ENCODE measurements around the gene MEIS2. TPM values are rescaled to one million over a fixed set of nuclear protein-coding genes. Genes with fewer than 3 reads are reported as not detected.

MEIS2 gene
- total RNA-seq, 1 experiment from 2014 or later, result 17.5 TPM

DNA sequence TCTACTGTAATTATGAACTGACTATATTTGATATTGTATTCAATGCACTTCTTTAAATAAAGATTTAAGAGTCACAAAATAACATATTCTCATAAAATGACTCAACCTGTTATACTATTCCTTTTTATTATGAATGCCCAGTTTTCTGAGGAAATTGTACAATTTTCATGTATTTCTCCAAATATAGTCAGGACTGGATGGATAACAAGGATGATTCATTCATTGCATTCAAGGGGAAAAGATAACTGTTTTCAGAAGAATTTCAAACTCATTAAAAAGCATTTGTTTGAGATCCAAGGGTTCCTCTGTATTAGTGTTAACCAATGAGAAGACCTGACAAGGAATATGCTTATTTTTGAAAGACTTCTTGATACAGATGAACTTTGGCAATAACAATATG lies 163.7 kb downstream of the MEIS2 start:
- H3K9me3 ChIP-seq (ENCODE audit: low read length), result no peaks in the 10 kb centered on the region
- H4K20me1 ChIP-seq (ENCODE audit: low read length), result no peaks in the 10 kb centered on the region
- no peaks in the 10 kb centered on the region for H3F3A ChIP-seq (ENCODE audit: low read length, unreplicated experiment)
- DNase-seq, result peak; percentile 15
- BruUV-seq (replicated peaks), result no TSS peak
- no peaks in the 10 kb centered on the region for H3K36me3 ChIP-seq (ENCODE audit: low read depth, low read length)
- no peaks in the 10 kb centered on the region for H3K27me3 ChIP-seq (ENCODE audit: low read length)
- no peaks in the 10 kb centered on the region for H3K79me2 ChIP-seq (ENCODE audit: low read length)
- POLR2A ChIA-PET (ENCODE audit: unreplicated experiment), result no interaction called here
- no peaks in the 10 kb centered on the region for H3K4me1 ChIP-seq (ENCODE audit: insufficient read depth, low read length)
- no peak overlapping the region for H3K27ac ChIP-seq (ENCODE audit: low read length)
- ATAC-seq, result peak; percentile 58
- H2AFZ ChIP-seq (ENCODE audit: low read length), result no peak overlapping the region
- TF ChIP-seq CTCF (conservative IDR thresholded peaks at IDR 0.05; ENCODE audit: low read depth, low read length), result no peak
- no peak for TF ChIP-seq EZH2 (IDR thresholded peaks at IDR 0.05; ENCODE audit: low read length, unreplicated experiment)
- no peak for TF ChIP-seq EZH2phosphoT487 (IDR thresholded peaks at IDR 0.05; ENCODE audit: borderline replicate concordance, low read length)
- no peaks in the 10 kb centered on the region for H3K9me2 ChIP-seq (replicated peaks; ENCODE audit: low read length)
- H3K9ac ChIP-seq (ENCODE audit: low read length), result no peak overlapping the region
- intact Hi-C loops (cut with micrococcal nuclease), result no loop called here
- H3K4me2 ChIP-seq (ENCODE audit: low read length), result no peak overlapping the region
- CTCF ChIA-PET, result no interaction called here
- no peak overlapping the region for H3K4me3 ChIP-seq (ENCODE audit: low read length)

DNA sequence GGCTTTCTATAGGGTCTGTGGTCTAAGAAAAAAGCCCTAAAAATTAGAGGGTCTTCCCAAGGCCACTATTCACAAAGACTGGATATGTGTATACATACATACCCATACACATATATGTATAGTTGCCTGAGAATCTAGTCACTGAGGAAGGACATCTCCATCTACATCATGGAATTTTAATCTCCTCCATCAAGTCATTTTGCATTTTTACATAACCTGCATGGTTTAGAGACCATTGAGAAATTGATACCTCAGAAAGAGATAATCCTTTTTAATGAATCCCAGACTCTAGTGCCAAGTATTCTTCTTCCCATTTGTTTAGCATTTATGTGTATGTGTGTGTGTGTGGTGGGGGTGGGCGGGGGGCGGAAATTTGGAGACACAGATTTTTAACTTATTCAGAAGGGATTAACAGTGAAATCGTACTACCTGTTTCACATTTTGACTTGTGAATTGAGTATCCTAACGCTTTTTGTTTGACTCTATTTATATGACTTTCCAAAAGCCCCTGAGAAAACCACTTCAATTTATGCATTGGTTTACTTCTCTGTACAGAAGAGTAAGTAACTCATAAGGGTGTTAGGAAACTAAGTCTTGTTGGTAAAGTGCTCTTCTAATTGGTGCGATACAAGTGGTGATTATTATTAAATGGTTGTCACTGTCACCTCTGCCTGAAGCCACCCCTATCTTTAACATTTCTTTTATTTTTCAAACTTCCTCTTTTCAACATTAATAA lies 166.9 kb downstream of the MEIS2 start:
- ChIA-PET POLR2A (ENCODE audit: unreplicated experiment) (no interaction called here), CTCF (no interaction called here)
- no peak for ATAC-seq

More for the DNA sequence above, 166.9 kb downstream of the MEIS2 start:
- no peak for DNase-seq
- Histone ChIP-seq H3K36me3 (ENCODE audit: low read depth, low read length) (no peaks in the 10 kb centered on the region), H3K9ac (ENCODE audit: low read length) (no peak overlapping the region), H3K9me2 (replicated peaks; ENCODE audit: low read length) (no peaks in the 10 kb centered on the region), H3K4me3 (ENCODE audit: low read length) (no peak overlapping the region), H3K79me2 (ENCODE audit: low read length) (no peaks in the 10 kb centered on the region), H3K27ac (ENCODE audit: low read length) (no peak overlapping the region), H3K4me1 (ENCODE audit: insufficient read depth, low read length) (no peaks in the 10 kb centered on the region), H4K20me1 (ENCODE audit: low read length) (no peaks in the 10 kb centered on the region), H3K9me3 (ENCODE audit: low read length) (no peaks in the 10 kb centered on the region), H3K27me3 (ENCODE audit: low read length) (no peaks in the 10 kb centered on the region), H3F3A (ENCODE audit: low read length, unreplicated experiment) (no peaks in the 10 kb centered on the region), H2AFZ (ENCODE audit: low read length) (no peak overlapping the region), H3K4me2 (ENCODE audit: low read length) (no peak overlapping the region)
- no peak for TF ChIP-seq CTCF (conservative IDR thresholded peaks at IDR 0.05; ENCODE audit: low read depth, low read length)
- no peak for TF ChIP-seq EZH2phosphoT487 (IDR thresholded peaks at IDR 0.05; ENCODE audit: borderline replicate concordance, low read length)
- TF ChIP-seq EZH2 (IDR thresholded peaks at IDR 0.05; ENCODE audit: low read length, unreplicated experiment), result no peak
- BruUV-seq (replicated peaks), result no TSS peak
- intact Hi-C loops (cut with micrococcal nuclease), result no loop called here
